HUDEP-2 (cell line): ENCODE results near the gene CKAP4.

Source experiments
- DNase-seq, 76 experiments: peaks; one replicate each; lab custom pipeline; 2025; ENCODE audit not compliant: unreplicated experiment in 76 of 76; lab: John Stamatoyannopoulos, UW

CKAP4 gene

DNA sequence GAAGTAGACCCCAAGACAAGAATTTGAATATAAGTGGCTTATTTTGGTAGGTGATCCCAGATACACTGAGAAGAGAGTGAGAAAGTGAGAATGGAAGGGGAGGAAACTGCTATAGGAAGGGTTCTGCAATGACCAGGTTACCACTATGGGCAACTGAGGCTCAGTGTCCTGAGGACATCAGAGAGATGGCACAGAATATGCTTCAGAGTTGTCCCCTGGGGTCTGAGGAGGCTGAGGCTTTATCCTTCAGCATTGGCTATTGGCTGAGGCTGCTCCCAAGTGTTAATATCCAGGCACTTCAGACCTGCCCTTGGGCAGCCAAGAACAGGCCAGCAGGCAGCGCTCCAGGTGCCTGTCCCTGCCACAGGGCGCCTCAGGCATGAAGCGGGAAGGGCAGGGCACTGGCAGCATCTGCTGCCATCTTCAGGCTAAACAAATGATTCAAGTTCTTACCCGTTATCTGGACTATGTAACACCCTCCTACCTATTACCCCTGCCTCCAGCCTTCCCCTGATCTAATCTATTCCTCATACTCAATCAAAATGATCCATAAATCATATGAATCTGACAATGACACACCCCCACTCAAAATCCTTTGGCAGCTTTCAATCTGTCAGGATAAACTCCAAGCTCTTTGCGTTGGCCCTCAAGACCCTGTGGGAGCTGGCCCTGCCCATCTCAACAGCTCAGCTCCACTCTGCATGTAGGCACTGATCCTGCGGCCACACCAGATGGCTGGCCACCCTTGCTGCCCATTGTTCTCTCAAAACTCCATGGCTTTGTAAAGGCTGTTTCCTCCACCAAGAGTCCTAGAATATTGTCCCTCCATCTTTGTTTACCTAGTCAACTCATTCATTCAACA is 42.4 kb downstream of the CKAP4 start:
- no peak for DNase-seq

DNA sequence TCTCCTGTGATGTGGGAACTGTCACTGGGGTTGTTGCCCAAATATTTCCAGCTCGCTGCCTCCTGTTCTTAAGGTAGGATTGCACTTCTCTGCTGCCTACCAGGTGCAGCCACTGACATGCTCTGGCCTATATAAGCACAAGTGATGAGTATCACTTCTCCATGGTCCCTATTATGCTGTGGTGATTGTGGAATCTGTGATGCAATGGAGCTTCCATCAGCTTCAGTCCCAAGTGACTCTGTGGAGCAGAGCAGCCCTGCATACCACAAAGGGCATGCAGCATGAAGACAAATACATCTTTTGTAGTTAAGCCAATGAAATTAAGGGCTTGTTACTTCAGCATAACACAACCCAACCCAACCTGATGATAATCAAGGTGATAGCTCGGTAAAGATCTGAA is 43.5 kb downstream of the CKAP4 start:
- DNase-seq, result no peak

DNA sequence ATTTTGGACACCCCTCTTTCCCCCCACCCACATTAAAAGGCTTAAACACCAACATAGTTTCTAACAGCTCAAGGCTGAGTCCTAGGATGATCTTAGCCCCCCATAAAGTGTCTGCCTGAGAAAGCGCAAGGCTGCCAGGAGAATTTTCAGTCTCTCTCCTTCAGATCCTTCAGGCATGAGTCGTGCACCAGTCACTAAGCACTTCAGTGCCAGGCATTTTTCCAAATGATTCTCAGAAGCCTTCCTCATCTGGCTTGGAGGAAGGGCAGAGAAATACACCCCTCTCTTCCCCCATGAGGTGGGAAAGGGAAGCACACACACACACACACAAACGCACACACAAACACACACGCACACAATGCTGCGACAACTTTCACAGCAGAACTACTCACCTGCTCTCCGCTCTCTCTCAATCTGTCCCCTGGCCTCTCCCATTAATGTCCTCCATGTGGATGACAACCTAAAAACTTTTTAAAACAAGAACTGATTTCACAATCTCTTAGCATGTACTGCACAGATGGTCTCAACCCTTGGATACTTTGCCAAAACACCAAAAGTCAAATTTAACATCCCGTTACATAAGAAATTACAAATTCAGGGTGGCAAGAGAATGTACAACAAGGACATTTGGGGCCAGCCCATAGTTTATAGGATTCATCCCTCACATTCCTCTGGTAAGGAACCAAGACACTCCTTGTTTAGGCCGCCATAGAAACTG is 49.8 kb downstream of the CKAP4 start:
- no peak for DNase-seq

DNA sequence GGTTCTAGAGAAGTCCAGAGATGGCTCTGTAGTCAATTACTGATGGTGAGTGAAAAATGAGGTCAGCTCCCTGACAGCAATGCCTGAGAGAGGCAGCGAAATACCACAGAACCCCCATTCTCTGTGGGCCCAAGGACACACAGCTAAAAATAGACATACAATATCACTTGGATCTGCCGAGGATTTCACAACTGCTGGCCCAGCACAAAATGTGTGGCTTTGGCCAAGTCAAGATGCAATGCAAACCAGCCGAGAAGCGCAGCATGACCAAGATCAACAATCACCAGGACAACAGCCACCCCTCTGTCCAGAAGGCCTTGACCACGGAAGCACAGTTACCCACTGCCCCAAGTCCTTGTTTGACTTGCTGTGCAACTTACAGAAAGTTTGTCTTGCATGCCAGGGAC is 52.2 kb downstream of the CKAP4 start:
- DNase-seq, result no peak

DNA sequence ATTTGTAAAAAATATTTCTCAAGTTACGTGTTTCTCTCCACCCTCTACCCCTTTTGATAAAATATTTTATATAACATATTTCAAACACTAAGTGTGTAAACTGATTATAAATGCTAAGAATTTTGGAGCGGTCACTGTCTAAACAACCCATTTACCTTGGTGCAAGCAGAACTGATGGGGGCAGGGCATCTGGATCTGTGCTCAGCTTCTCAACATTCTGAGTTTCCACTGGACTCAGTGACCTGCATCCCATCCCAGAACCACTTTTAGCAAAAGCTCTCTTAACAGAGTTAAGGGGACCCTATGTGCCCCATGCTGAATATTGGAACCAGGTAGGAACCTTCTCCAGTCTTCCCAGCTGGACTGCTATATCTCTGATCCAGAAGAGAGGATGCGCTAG is 53.5 kb downstream of the CKAP4 start:
- no peak for DNase-seq

DNA sequence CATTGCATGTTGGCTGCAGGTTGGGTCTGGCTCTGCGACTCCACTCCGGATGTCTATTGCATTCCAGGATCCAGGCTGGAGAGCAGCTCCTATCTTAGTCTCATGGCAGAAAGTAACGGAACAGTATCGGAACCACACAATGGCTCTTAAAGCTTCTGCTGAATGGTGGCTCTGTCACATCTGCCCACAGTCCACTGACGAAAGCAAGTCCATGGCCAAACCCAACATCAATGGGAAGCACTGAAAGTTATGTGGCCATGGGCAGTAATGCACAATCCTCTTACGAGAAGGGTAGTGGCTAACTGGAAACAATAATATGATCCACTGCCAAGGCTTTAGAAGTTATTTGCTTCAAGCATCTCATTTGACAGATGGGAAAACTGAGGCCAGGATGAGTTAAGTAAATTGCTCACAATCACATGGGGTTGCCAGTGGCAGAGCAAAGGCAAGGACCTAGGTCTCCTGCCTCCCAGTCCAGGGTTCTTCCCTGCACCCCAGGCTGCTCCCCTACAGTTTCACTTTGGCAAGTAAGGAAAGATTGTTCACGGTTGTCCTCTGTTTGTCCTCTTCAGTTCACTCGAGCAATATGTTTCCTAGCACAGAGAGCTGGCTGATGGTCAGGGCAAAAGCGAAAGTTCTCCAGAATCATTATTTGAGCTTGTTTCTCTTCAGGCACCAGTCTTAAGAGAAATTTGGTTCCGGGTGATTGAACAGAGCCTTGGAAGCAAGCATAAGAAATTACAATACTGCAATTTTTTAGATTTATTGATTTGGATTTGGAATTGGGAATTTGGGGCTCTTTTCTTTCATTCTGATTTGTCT is 54.2 kb downstream of the CKAP4 start:
- no peak for DNase-seq

DNA sequence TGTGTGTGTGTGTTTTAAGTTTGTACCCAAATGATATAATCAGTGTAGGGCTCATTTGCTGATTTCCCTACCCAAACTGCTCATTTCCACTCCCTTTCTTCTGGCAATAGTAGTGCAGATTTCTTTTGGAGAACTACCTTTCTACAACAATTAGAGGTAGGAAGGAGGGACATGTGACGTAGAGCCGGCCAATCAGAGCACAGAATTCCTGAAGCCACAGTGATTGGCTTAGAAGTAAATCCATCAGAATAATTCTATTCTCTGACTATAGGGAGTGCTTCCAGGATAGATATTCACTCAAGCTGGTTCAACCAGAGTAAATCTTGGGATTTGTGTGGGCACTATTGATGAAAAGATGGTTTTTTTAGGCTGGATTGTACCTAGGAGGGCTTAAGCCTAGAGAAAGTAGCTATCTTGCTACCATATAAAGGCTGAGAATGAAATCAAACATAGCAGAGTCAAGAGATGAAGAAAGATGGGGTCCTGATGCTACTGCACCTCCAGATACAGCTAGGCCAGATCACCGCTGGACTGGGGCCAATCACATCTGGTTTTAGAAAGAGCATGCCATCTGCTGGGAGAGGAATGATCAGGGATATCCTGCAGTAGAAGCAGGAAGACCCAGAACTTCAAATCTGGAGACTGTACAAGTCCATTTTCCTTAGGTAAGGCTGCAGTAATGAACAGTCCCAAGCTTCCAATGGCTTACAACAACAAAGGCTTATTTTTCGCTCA is 55.0 kb downstream of the CKAP4 start:
- DNase-seq, result no peak

DNA sequence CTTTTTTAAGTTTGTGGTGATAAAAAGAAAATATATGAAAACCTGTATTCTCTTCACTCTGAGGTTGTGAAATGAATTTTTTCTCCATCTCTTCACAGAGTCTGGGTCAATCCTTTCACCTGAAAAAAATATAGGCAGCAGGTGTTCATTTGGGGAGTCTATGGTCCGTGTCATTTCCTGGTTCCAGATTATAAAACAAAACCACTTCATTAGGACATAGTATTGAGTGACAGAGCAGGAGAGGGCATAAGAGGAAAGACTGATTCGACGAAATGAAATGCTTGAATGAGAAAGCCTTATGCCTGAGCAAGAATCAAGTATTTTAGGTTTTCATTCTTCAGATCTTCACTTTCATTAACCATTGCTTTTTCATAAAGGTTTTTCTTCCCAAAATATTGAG is 57.2 kb downstream of the CKAP4 start:
- DNase-seq, result no peak

DNA sequence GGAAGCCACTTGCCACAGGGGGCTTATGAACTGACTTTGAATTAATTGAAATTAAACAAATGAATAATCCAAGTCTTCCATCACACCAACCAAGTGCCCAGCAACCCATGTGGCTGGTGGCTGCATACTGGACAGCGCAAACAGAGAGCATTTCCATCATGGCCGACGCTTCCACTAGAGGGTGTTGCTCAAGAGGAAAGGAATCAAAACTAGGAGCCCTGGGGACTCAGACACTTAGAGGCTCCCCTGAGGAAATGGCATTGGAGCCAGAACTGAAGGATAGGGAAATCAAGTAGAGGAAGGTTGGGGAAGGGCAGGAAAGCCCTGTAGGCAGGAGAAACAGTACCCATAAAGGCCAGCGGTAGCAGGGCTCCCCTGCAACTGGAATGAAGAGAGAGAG is 58.5 kb downstream of the CKAP4 start:
- DNase-seq, result no peak

DNA sequence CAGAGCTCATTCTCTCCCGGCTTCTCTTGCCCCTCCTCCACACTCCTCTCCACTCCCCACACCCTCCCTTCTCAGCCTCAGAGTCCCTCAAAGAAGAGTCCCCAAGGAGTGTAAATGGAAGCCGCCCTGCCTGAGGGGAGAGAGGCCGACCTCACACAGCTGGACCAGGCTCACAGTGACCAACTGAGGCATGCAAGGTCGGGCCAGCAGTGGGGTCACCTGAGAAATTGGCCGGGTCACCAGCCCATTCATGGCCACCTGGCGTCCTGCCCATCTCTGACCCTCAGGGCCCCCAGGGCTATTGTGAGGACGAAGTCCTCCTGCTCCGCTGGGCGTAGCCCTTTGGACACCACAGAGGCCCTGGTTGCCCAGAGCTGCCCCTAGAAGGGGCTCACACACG is 59.6 kb downstream of the CKAP4 start:
- DNase-seq, result no peak
